Colonic mucosa (tissue), 4 donors: ENCODE data around the gene TMX4. TPM values are rescaled to one million over a fixed set of nuclear protein-coding genes. Genes with fewer than 3 reads are reported as not detected.
A peak's percentile ranks its signal among the peaks of the same experiment; 100 is the strongest.

ENCODE experiments used
- DNase-seq: peaks from one replicate; pipeline ENCODE4 v3.0.0-alpha.2; 2020
- H3K27ac ChIP-seq: fragments of 200-600 bp; one replicate; pipeline ENCODE4 v1.8.0; 2021
- H3K27me3 ChIP-seq: fragments of 200-600 bp; one replicate; pipeline ENCODE4 v1.8.0; 2021
- H3K36me3 ChIP-seq: fragments of 200-600 bp; one replicate; pipeline ENCODE4 v1.8.0; 2021
- H3K4me1 ChIP-seq: fragments of 200-600 bp; one replicate; pipeline ENCODE4 v1.8.0; 2021; ENCODE audit warnings: mild to moderate bottlenecking
- H3K4me3 ChIP-seq: fragments of 200-600 bp; one replicate; pipeline ENCODE4 v1.8.0; 2021
- H3K9ac ChIP-seq, 2 donors: one replicate each; pipeline ENCODE4 v1.7.0; 2013; ENCODE audit warnings: control low read depth in 2 of 2, low read depth in 2 of 2, low read length in 2 of 2
- H3K9me3 ChIP-seq: fragments of 200-600 bp; one replicate; pipeline ENCODE4 v1.8.0; 2021
- intact Hi-C: fragments of 100-400 bp; cut with DNase I; formaldehyde crosslinking; loops from one replicate; pipeline ENCODE4 v1.14.1; 2022
- total RNA-seq, 2 donors: library from RNA; stranded (reverse); fragmentation: NEBNext Ultra II Directional in 1 of 2; extraction: Animal tissue kit (Norgen Biotek cat#: 25700) in 1 of 2; gene quantifications; one replicate each; pipeline ENCODE4 v1.2.1, GENCODE V29; 2021
- TF ChIP-seq, protein P1 (sequence below): fragments of 200-600 bp; IDR thresholded peaks from one replicate; pipeline ENCODE4 v1.8.0; 2022; ENCODE audit warnings: antibody characterized with exemption, mild to moderate bottlenecking
- donor health status: healthy.
- donor health status: DM: no; HTN: no; CAD: no.
- donor health status: DM: no; HTN: no; CAD: no.

TMX4 gene
- total RNA-seq, 2 donors from 2014 or later = 26.5 to 28.0 TPM

GRCh38 chr20:8019998-8020247 lies 362 bp upstream of the TMX4 start:
- no peak for DNase-seq
- Histone ChIP-seq H3K4me3 (peak overlapping the region; percentile 88), H3K4me1 (no peaks in the 10 kb centered on the region), H3K9ac (peak overlapping the region in 1 of 2 donors; percentile 80), H3K36me3 (no peaks in the 10 kb centered on the region), H3K9me3 (no peaks in the 10 kb centered on the region), H3K27ac (peak overlapping the region; percentile 97), H3K27me3 (no peaks in the 10 kb centered on the region)
- TF ChIP-seq, protein P1, sequence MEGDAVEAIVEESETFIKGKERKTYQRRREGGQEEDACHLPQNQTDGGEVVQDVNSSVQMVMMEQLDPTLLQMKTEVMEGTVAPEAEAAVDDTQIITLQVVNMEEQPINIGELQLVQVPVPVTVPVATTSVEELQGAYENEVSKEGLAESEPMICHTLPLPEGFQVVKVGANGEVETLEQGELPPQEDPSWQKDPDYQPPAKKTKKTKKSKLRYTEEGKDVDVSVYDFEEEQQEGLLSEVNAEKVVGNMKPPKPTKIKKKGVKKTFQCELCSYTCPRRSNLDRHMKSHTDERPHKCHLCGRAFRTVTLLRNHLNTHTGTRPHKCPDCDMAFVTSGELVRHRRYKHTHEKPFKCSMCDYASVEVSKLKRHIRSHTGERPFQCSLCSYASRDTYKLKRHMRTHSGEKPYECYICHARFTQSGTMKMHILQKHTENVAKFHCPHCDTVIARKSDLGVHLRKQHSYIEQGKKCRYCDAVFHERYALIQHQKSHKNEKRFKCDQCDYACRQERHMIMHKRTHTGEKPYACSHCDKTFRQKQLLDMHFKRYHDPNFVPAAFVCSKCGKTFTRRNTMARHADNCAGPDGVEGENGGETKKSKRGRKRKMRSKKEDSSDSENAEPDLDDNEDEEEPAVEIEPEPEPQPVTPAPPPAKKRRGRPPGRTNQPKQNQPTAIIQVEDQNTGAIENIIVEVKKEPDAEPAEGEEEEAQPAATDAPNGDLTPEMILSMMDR = no peak
- intact Hi-C loops = no loop called here

- H3K27ac ChIP-seq = peak overlapping the region; percentile 97
- TF ChIP-seq, protein P1 = no peak
- H3K9ac ChIP-seq = peak overlapping the region; percentile 80 to 97
- no peak for DNase-seq
- no peaks in the 10 kb centered on the region for H3K27me3 ChIP-seq
- no peaks in the 10 kb centered on the region for H3K4me1 ChIP-seq
- intact Hi-C loops = no loop called here
- no peaks in the 10 kb centered on the region for H3K9me3 ChIP-seq
- peak overlapping the region; percentile 88 for H3K4me3 ChIP-seq
- no peaks in the 10 kb centered on the region for H3K36me3 ChIP-seq
Observed at GRCh38 chr20:8018958-8019245, 659 bp downstream of the TMX4 start.

GRCh38 chr20:8012724-8013123 lies 6.8 kb downstream of the TMX4 start:
- Histone ChIP-seq H3K4me3 (no peak overlapping the region), H3K36me3 (no peaks in the 10 kb centered on the region), H3K9ac (no peak overlapping the region), H3K27me3 (no peaks in the 10 kb centered on the region), H3K9me3 (no peaks in the 10 kb centered on the region), H3K4me1 (no peaks in the 10 kb centered on the region), H3K27ac (no peak overlapping the region)
- TF ChIP-seq, protein P1 = no peak
- no peak for DNase-seq
- intact Hi-C loops = no loop called here

- Histone ChIP-seq H3K9me3 (no peaks in the 10 kb centered on the region), H3K9ac (no peak overlapping the region), H3K27me3 (no peaks in the 10 kb centered on the region), H3K36me3 (no peaks in the 10 kb centered on the region), H3K4me3 (no peak overlapping the region), H3K27ac (no peak overlapping the region), H3K4me1 (no peaks in the 10 kb centered on the region)
- TF ChIP-seq, protein P1 = no peak
- intact Hi-C loops = no loop called here
- no peak for DNase-seq
Observed at GRCh38 chr20:8008733-8009132, 10.8 kb downstream of the TMX4 start.

- TF ChIP-seq, protein P1 = no peak
- intact Hi-C loops = no loop called here
- H3K27ac ChIP-seq = no peak overlapping the region
- H3K9me3 ChIP-seq = no peaks in the 10 kb centered on the region
- no peaks in the 10 kb centered on the region for H3K27me3 ChIP-seq
- no peaks in the 10 kb centered on the region for H3K36me3 ChIP-seq
- H3K9ac ChIP-seq = no peak overlapping the region
- DNase-seq = no peak
- no peaks in the 10 kb centered on the region for H3K4me1 ChIP-seq
- no peak overlapping the region for H3K4me3 ChIP-seq
Observed at GRCh38 chr20:8007490-8007889, 12.1 kb downstream of the TMX4 start.
